Neural progenitor cell (in vitro differentiated cells): ENCODE results near the gene MSANTD1. TPM values are rescaled to one million over a fixed set of nuclear protein-coding genes. Genes with fewer than 3 reads are reported as not detected.

Experiments
- DNase-seq: peaks from one replicate; pipeline ENCODE4 v3.0.0-alpha.2; 2016; ENCODE audit warnings: low spot score
- H2AFZ ChIP-seq: fragments of 200-600 bp; sonication (generic); replicated peaks from 2 replicates; pipeline ENCODE4 v1.6.1; 2016; ENCODE audit warnings: antibody characterized with exemption
- H3F3A ChIP-seq: fragments of 200-600 bp; sonication (generic); 2 replicates; pipeline ENCODE4 v1.6.1; 2016; ENCODE audit warnings: antibody characterized with exemption, low read depth
- H3K27ac ChIP-seq: fragments of 200-600 bp; sonication (generic); 2 replicates; pipeline ENCODE4 v1.5.1; 2016; ENCODE audit warnings: mild to moderate bottlenecking
- H3K27me3 ChIP-seq: fragments of 200-600 bp; sonication (generic); 2 replicates; pipeline ENCODE4 v1.6.1; 2016; ENCODE audit warnings: mild to moderate bottlenecking, moderate library complexity
- H3K36me3 ChIP-seq: fragments of 200-600 bp; sonication (generic); 2 replicates; pipeline ENCODE4 v1.5.1; 2016
- H3K4me1 ChIP-seq: fragments of 200-600 bp; sonication (generic); 2 replicates; pipeline ENCODE4 v1.6.1; 2016; ENCODE audit warnings: mixed run types
- H3K4me2 ChIP-seq: fragments of 200-600 bp; sonication (generic); 2 replicates; pipeline ENCODE4 v1.6.1; 2016
- H3K4me3 ChIP-seq: fragments of 200-600 bp; sonication (generic); 2 replicates; pipeline ENCODE4 v1.5.1; 2016
- H3K79me2 ChIP-seq: fragments of 200-600 bp; sonication (generic); 2 replicates; pipeline ENCODE4 v1.6.1; 2016; ENCODE audit warnings: low read depth
- H3K9ac ChIP-seq: fragments of 200-600 bp; sonication (generic); 2 replicates; pipeline ENCODE4 v1.6.1; 2016
- H3K9me3 ChIP-seq: fragments of 200-600 bp; sonication (generic); 2 replicates; pipeline ENCODE4 v1.5.1; 2016; ENCODE audit warnings: low read depth
- H4K20me1 ChIP-seq: fragments of 200-600 bp; sonication (generic); 2 replicates; pipeline ENCODE4 v1.6.1; 2016; ENCODE audit warnings: low read depth
- H3K27ac Mint-ChIP-seq: 3 replicates; pipeline ENCODE4 v1.8.0; 2021; ENCODE audit warnings: mixed read lengths
- H3K27me3 Mint-ChIP-seq: 2 replicates; pipeline ENCODE4 v1.8.0; 2022; ENCODE audit warnings: low read depth, mild to moderate bottlenecking, inconsistent platforms, moderate library complexity, mixed read lengths; ENCODE audit not compliant: insufficient read depth
- H3K36me3 Mint-ChIP-seq: 3 replicates; pipeline ENCODE4 v1.8.0; 2021; ENCODE audit warnings: mixed read lengths
- H3K4me1 Mint-ChIP-seq: 3 replicates; pipeline ENCODE4 v1.8.0; 2021; ENCODE audit warnings: mixed read lengths
- H3K4me3 Mint-ChIP-seq: 3 replicates; pipeline ENCODE4 v1.8.0; 2021; ENCODE audit warnings: mild to moderate bottlenecking, moderate library complexity, mixed read lengths
- H3K9me3 Mint-ChIP-seq: 3 replicates; pipeline ENCODE4 v1.8.0; 2020; ENCODE audit warnings: mixed read lengths
- CTCF ChIP-seq: fragments of 200-600 bp; sonication (generic); IDR thresholded peaks from 2 replicates; pipeline ENCODE4 v1.5.1; 2017; ENCODE audit warnings: antibody characterized with exemption, mild to moderate bottlenecking
- EZH2 ChIP-seq: fragments of 200-600 bp; sonication (generic); IDR thresholded peaks from 2 replicates; pipeline ENCODE4 v1.6.1; 2017; ENCODE audit warnings: antibody characterized with exemption, mild to moderate bottlenecking, moderate library complexity
- EZH2phosphoT487 ChIP-seq: fragments of 200-600 bp; sonication (generic); IDR thresholded peaks from 2 replicates; pipeline ENCODE4 v1.6.1; 2017; ENCODE audit warnings: antibody characterized with exemption
- total RNA-seq: library from RNA; depleted of rRNA; stranded (reverse); fragments of >200 nt; gene quantifications from 2 replicates; pipeline ENCODE4 v1.2.3, GENCODE V29; 2015; ENCODE audit warnings: low replicate concordance

The MSANTD1 gene
- total RNA-seq, 1 donor from 2014 or later: 0.17 TPM

DNA sequence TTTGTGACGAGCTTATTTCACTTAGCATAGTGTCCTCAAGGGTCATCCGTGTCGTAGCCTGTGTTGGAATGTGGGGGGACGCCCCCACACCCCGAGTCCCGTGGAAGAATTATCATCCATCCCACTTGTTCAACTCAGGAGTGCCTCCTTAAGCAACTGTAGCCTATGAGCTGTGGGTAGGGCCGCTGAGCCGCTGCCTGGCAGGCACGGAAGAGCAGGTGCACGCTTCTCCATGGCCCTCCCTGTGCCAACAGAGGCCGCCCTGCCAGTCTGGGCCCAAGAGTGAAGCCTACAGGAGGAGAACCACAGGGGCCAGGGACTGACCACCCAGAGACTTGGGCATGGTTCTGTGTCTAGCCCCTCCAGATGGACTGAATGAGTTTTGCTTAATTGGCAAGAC, 41.5 kb downstream of the MSANTD1 start:
- no peak overlapping the region for H2AFZ ChIP-seq
- no peak overlapping the region for H3K9ac ChIP-seq
- DNase-seq: no peak
- H3K27ac ChIP-seq: no peak overlapping the region
- H4K20me1 ChIP-seq: no peaks in the 10 kb centered on the region
- no peak overlapping the region for H3K4me3 ChIP-seq
- TF ChIP-seq EZH2phosphoT487 (no peak), EZH2 (no peak), CTCF (no peak)
- H3K9me3 ChIP-seq: no peaks in the 10 kb centered on the region
- Mint-ChIP-seq H3K27ac (no peak overlapping the region), H3K27me3 (peaks cover 6% of the 10 kb centered on the region), H3K9me3 (peaks cover 10% of the 10 kb centered on the region), H3K4me3 (peak overlapping the region; percentile 38), H3K4me1 (peaks cover 26% of the 10 kb centered on the region), H3K36me3 (peaks cover 14% of the 10 kb centered on the region)
- H3F3A ChIP-seq: peaks cover 25% of the 10 kb centered on the region
- no peak overlapping the region for H3K4me2 ChIP-seq
- H3K36me3 ChIP-seq: no peaks in the 10 kb centered on the region
- peaks cover 22% of the 10 kb centered on the region for H3K79me2 ChIP-seq
- H3K27me3 ChIP-seq: no peaks in the 10 kb centered on the region
- H3K4me1 ChIP-seq: peaks cover 23% of the 10 kb centered on the region

GRCh38 chr4:3290889-3291321, 41.9 kb downstream of the MSANTD1 start:
- Mint-ChIP-seq H3K27ac (no peak overlapping the region), H3K4me1 (peaks cover 26% of the 10 kb centered on the region), H3K9me3 (peaks cover 10% of the 10 kb centered on the region), H3K4me3 (peak overlapping the region; percentile 91), H3K27me3 (peaks cover 6% of the 10 kb centered on the region), H3K36me3 (peaks cover 17% of the 10 kb centered on the region)
- Histone ChIP-seq H3K79me2 (peaks cover 26% of the 10 kb centered on the region), H3K4me3 (no peak overlapping the region), H3K9me3 (no peaks in the 10 kb centered on the region), H4K20me1 (no peaks in the 10 kb centered on the region), H3K36me3 (no peaks in the 10 kb centered on the region), H2AFZ (no peak overlapping the region), H3K27ac (no peak overlapping the region), H3K4me1 (peaks cover 23% of the 10 kb centered on the region), H3F3A (peaks cover 28% of the 10 kb centered on the region), H3K27me3 (no peaks in the 10 kb centered on the region), H3K4me2 (peak overlapping the region; percentile 92), H3K9ac (no peak overlapping the region)
- TF ChIP-seq CTCF (no peak), EZH2 (no peak), EZH2phosphoT487 (no peak)
- DNase-seq: no peak

- H3K4me1 ChIP-seq: peaks cover 26% of the 10 kb centered on the region
Observed at GRCh38 chr4:3291411-3291968, 42.5 kb downstream of the MSANTD1 start.

More at GRCh38 chr4:3291411-3291968, 42.5 kb downstream of the MSANTD1 start:
- peak overlapping the region; percentile 90 for H2AFZ ChIP-seq
- no peak overlapping the region for H3K27ac ChIP-seq
- Mint-ChIP-seq H3K4me3 (peak overlapping the region; percentile 91), H3K36me3 (peaks cover 22% of the 10 kb centered on the region), H3K4me1 (peaks cover 26% of the 10 kb centered on the region), H3K27me3 (peaks cover 6% of the 10 kb centered on the region), H3K9me3 (peaks cover 16% of the 10 kb centered on the region), H3K27ac (peak overlapping the region; percentile 82)
- peaks cover 4% of the 10 kb centered on the region for H4K20me1 ChIP-seq
- H3K4me2 ChIP-seq: peak overlapping the region; percentile 92
- no peaks in the 10 kb centered on the region for H3K9me3 ChIP-seq
- peak overlapping the region; percentile 71 for H3K4me3 ChIP-seq
- no peaks in the 10 kb centered on the region for H3K36me3 ChIP-seq
- H3K9ac ChIP-seq: no peak overlapping the region
- peaks cover 34% of the 10 kb centered on the region for H3F3A ChIP-seq
- TF ChIP-seq EZH2: peak; percentile 50
- TF ChIP-seq EZH2phosphoT487: peak; percentile 13
- TF ChIP-seq CTCF: no peak
- peak; percentile 56 for DNase-seq
- H3K27me3 ChIP-seq: no peaks in the 10 kb centered on the region
- peaks cover 32% of the 10 kb centered on the region for H3K79me2 ChIP-seq
